HEK293 (cell line): ENCODE data around the gene APCDD1L.

Experiments
- CTCF ChIA-PET: fragments of 350-600 bp; formaldehyde crosslinking; extraction: SDS; loops from one replicate; lab custom pipeline; 2021; ENCODE audit warnings: antibody characterized with exemption; lab: Yijun Ruan, JAX
- POLR2A ChIA-PET: fragments of 300-600 bp; formaldehyde crosslinking; extraction: SDS; loops from one replicate; lab custom pipeline; 2020; ENCODE audit warnings: antibody characterized with exemption, inconsistent platforms; lab: Yijun Ruan, JAX
- H3K27ac ChIP-seq: fragments of 200-500 bp; sonication (Bioruptor generic); 2 replicates; pipeline ENCODE4 v1.5.1; 2014; ENCODE audit warnings: low read depth, low read length, control low read depth, inconsistent platforms; ENCODE audit errors: extremely low read depth
- H3K36me3 ChIP-seq, 2 experiments: fragments of 200-500 bp in 1 of 2; sonication (Bioruptor generic) in 1 of 2; 1 replicate in 1 of 2; 2 replicates in 1 of 2; pipeline ENCODE4 v1.5.1; 2014 to 2017; ENCODE audit warnings: inconsistent platforms in 2 of 2, low read length in 2 of 2; ENCODE audit not compliant: control insufficient read depth in 2 of 2, insufficient read depth in 1 of 2
- H3K4me1 ChIP-seq: fragments of 200-500 bp; sonication (Bioruptor generic); 2 replicates; pipeline ENCODE4 v1.5.1; 2014; ENCODE audit warnings: mild to moderate bottlenecking, low read length, inconsistent platforms; ENCODE audit not compliant: control insufficient read depth, insufficient read depth
- H3K4me3 ChIP-seq: 2 replicates; pipeline ENCODE4 v1.5.1; 2011; ENCODE audit warnings: low read depth, mild to moderate bottlenecking, control low read depth, low read length, moderate library complexity
- H3K9me3 ChIP-seq: fragments of 200-500 bp; sonication (Bioruptor generic); 2 replicates; pipeline ENCODE4 v1.5.1; 2014; ENCODE audit warnings: low read depth, low read length, inconsistent platforms; ENCODE audit not compliant: control insufficient read depth, insufficient read depth
- GLIS1 ChIP-seq: fragments of 450-650 bp; formaldehyde crosslinking; IDR thresholded peaks from 2 replicates; pipeline ENCODE4 v1.5.1; 2016; ENCODE audit warnings: missing biosample characterization, missing genetic modification characterization
- IKZF3 ChIP-seq: fragments of 450-650 bp; IDR thresholded peaks from 2 replicates; pipeline ENCODE4 v1.5.0; 2018; ENCODE audit warnings: missing biosample characterization, mild to moderate bottlenecking, missing genetic modification characterization, moderate library complexity
- SP2 ChIP-seq: fragments of 450-650 bp; formaldehyde crosslinking; IDR thresholded peaks from 2 replicates; pipeline ENCODE4 v1.5.1; 2016; ENCODE audit warnings: missing biosample characterization, missing genetic modification characterization
- ZBTB26 ChIP-seq: fragments of 450-650 bp; formaldehyde crosslinking; optimal IDR thresholded peaks from 2 replicates; pipeline ENCODE3; 2016; ENCODE audit warnings: missing biosample characterization, mild to moderate bottlenecking, missing genetic modification characterization
- ZNF169 ChIP-seq: fragments of 450-650 bp; formaldehyde crosslinking; IDR thresholded peaks from 2 replicates; pipeline ENCODE4 v1.5.1; 2016; ENCODE audit warnings: missing biosample characterization, missing genetic modification characterization
- ZNF24 ChIP-seq: fragments of 450-650 bp; formaldehyde crosslinking; IDR thresholded peaks from 2 replicates; pipeline ENCODE4 v1.5.1; 2016; ENCODE audit warnings: missing biosample characterization, missing genetic modification characterization
- ZNF248 ChIP-seq: fragments of 450-650 bp; formaldehyde crosslinking; IDR thresholded peaks from 2 replicates; pipeline ENCODE4 v1.5.1; 2017; ENCODE audit warnings: missing biosample characterization, missing genetic modification characterization
- ZNF311 ChIP-seq: fragments of 450-650 bp; formaldehyde crosslinking; IDR thresholded peaks from 2 replicates; pipeline ENCODE4 v1.5.1; 2017; ENCODE audit warnings: missing biosample characterization, missing genetic modification characterization, borderline replicate concordance
- ZNF354C ChIP-seq: fragments of 450-650 bp; formaldehyde crosslinking; IDR thresholded peaks from 2 replicates; pipeline ENCODE4 v1.5.1; 2016; ENCODE audit warnings: missing biosample characterization, missing genetic modification characterization, low read depth, borderline replicate concordance
- ZNF394 ChIP-seq: fragments of 450-650 bp; formaldehyde crosslinking; IDR thresholded peaks from 2 replicates; pipeline ENCODE4 v1.5.1; 2016; ENCODE audit warnings: missing biosample characterization, missing genetic modification characterization, mild to moderate bottlenecking, moderate library complexity, borderline replicate concordance
- ZNF426 ChIP-seq: fragments of 450-650 bp; formaldehyde crosslinking; IDR thresholded peaks from 2 replicates; pipeline ENCODE4 v1.5.1; 2017; ENCODE audit warnings: missing biosample characterization, missing genetic modification characterization, mild to moderate bottlenecking, inconsistent platforms, moderate library complexity
- ZNF510 ChIP-seq: fragments of 450-650 bp; formaldehyde crosslinking; IDR thresholded peaks from 2 replicates; pipeline ENCODE4 v1.5.1; 2018; ENCODE audit warnings: mild to moderate bottlenecking, missing genetic modification characterization, missing biosample characterization; ENCODE audit not compliant: insufficient replicate concordance
- ZNF518A ChIP-seq: fragments of 450-650 bp; formaldehyde crosslinking; conservative IDR thresholded peaks from 2 replicates; pipeline ENCODE4 v1.5.1; 2016; ENCODE audit warnings: low read depth, missing biosample characterization, missing genetic modification characterization
- ZNF548 ChIP-seq: fragments of 450-650 bp; formaldehyde crosslinking; IDR thresholded peaks from 2 replicates; pipeline ENCODE4 v1.5.1; 2016; ENCODE audit warnings: missing biosample characterization, missing genetic modification characterization
- ZNF561 ChIP-seq: fragments of 450-650 bp; IDR thresholded peaks from 2 replicates; pipeline ENCODE4 v1.5.1; 2018; ENCODE audit warnings: missing biosample characterization, missing genetic modification characterization, borderline replicate concordance
- ZNF571 ChIP-seq: fragments of 450-650 bp; formaldehyde crosslinking; IDR thresholded peaks from 2 replicates; pipeline ENCODE4 v1.5.0; 2017; ENCODE audit warnings: missing biosample characterization, missing genetic modification characterization
- ZNF701 ChIP-seq: fragments of 450-650 bp; formaldehyde crosslinking; IDR thresholded peaks from 2 replicates; pipeline ENCODE4 v1.5.1; 2016; ENCODE audit warnings: missing biosample characterization, missing genetic modification characterization
- TF ChIP-seq, protein P1 (sequence below): fragments of 450-650 bp; formaldehyde crosslinking; IDR thresholded peaks from 2 replicates; pipeline ENCODE4 v1.5.1; 2016; ENCODE audit warnings: missing biosample characterization, missing genetic modification characterization
- TF ChIP-seq, protein P2 (sequence below): fragments of 450-650 bp; formaldehyde crosslinking; IDR thresholded peaks from 2 replicates; pipeline ENCODE4 v1.5.1; 2016; ENCODE audit warnings: missing biosample characterization, missing genetic modification characterization
- TF ChIP-seq, protein P3 (sequence below): fragments of 450-650 bp; formaldehyde crosslinking; IDR thresholded peaks from 2 replicates; pipeline ENCODE4 v1.5.1; 2017; ENCODE audit warnings: missing biosample characterization, missing genetic modification characterization

APCDD1L gene

DNA sequence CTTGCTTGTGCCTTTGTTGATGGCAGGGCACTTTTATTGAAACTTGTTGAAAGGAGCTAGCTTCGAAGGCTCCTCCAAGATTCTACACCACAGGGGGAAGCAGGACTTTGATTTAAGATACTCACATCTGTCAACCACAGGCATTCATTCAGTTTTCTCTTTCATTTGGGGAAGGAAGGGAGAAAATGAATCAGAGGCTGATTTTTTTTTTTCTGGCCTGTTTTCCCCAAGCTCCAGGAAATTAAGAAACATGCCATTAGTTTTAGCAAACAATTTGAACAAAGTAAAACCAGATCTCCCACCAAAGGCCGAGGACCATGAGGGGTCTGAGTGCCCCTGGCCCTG, 8.7 kb upstream of the APCDD1L start:
- H3K4me1 ChIP-seq = no peaks in the 10 kb centered on the region
- ChIA-PET CTCF (interaction anchor here (0.6 to 0.7 kb wide), 2 partner anchors 103 to 1048 kb away, joined by 3 read pairs; no protein-coding TSS in a partner anchor), POLR2A (no interaction called here)
- no peaks in the 10 kb centered on the region for H3K36me3 ChIP-seq
- no peaks in the 10 kb centered on the region for H3K9me3 ChIP-seq
- H3K4me3 ChIP-seq = no peak overlapping the region
- no peak overlapping the region for H3K27ac ChIP-seq
- TF ChIP-seq SP2 (tag by site-specific recombination) (no peak), ZBTB26 (no peak), GLIS1 (tag by site-specific recombination) (no peak), ZNF426 (tag by site-specific recombination) (no peak), ZNF510 (no peak), ZNF394 (tag by site-specific recombination) (no peak), ZNF311 (tag by site-specific recombination) (no peak)
- TF ChIP-seq, protein P1, sequence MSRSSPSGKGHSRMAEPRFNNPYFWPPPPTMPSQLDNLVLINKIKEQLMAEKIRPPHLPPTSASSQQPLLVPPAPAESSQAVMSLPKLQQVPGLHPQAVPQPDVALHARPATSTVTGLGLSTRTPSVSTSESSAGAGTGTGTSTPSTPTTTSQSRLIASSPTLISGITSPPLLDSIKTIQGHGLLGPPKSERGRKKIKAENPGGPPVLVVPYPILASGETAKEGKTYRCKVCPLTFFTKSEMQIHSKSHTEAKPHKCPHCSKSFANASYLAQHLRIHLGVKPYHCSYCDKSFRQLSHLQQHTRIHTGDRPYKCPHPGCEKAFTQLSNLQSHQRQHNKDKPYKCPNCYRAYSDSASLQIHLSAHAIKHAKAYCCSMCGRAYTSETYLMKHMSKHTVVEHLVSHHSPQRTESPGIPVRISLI (tag by site-specific recombination) = no peak
- TF ChIP-seq, protein P2, sequence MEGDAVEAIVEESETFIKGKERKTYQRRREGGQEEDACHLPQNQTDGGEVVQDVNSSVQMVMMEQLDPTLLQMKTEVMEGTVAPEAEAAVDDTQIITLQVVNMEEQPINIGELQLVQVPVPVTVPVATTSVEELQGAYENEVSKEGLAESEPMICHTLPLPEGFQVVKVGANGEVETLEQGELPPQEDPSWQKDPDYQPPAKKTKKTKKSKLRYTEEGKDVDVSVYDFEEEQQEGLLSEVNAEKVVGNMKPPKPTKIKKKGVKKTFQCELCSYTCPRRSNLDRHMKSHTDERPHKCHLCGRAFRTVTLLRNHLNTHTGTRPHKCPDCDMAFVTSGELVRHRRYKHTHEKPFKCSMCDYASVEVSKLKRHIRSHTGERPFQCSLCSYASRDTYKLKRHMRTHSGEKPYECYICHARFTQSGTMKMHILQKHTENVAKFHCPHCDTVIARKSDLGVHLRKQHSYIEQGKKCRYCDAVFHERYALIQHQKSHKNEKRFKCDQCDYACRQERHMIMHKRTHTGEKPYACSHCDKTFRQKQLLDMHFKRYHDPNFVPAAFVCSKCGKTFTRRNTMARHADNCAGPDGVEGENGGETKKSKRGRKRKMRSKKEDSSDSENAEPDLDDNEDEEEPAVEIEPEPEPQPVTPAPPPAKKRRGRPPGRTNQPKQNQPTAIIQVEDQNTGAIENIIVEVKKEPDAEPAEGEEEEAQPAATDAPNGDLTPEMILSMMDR = no peak

- ChIA-PET POLR2A (no interaction called here), CTCF (interaction anchor here (0.7 kb wide), 1 partner anchor 103 kb away, joined by 3 read pairs; no protein-coding TSS in a partner anchor)
- no peaks in the 10 kb centered on the region for H3K36me3 ChIP-seq
- H3K9me3 ChIP-seq = no peaks in the 10 kb centered on the region
- H3K4me1 ChIP-seq = no peaks in the 10 kb centered on the region
- H3K27ac ChIP-seq = no peak overlapping the region
- H3K4me3 ChIP-seq = no peak overlapping the region
- TF ChIP-seq, protein P3, sequence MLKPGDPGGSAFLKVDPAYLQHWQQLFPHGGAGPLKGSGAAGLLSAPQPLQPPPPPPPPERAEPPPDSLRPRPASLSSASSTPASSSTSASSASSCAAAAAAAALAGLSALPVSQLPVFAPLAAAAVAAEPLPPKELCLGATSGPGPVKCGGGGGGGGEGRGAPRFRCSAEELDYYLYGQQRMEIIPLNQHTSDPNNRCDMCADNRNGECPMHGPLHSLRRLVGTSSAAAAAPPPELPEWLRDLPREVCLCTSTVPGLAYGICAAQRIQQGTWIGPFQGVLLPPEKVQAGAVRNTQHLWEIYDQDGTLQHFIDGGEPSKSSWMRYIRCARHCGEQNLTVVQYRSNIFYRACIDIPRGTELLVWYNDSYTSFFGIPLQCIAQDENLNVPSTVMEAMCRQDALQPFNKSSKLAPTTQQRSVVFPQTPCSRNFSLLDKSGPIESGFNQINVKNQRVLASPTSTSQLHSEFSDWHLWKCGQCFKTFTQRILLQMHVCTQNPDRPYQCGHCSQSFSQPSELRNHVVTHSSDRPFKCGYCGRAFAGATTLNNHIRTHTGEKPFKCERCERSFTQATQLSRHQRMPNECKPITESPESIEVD (tag by site-specific recombination) = no peak
- TF ChIP-seq ZNF561 (tag by site-specific recombination) (no peak), ZNF248 (tag by site-specific recombination) (no peak), IKZF3 (no peak), ZNF354C (tag by site-specific recombination) (no peak), ZNF701 (tag by site-specific recombination) (no peak), ZNF169 (tag by site-specific recombination) (no peak), ZNF518A (tag by site-specific recombination) (no peak), ZNF571 (tag by site-specific recombination) (no peak), ZNF24 (tag by site-specific recombination) (no peak), ZNF548 (tag by site-specific recombination) (no peak)
- TF ChIP-seq, protein P2 = no peak
Measured at GRCh38 chr20:58523072-58523970, 8.1 kb upstream of the APCDD1L start.
